Fibroblast of the aortic adventitia (primary cell): ENCODE measurements around the gene USP47. TPM values are rescaled to one million over a fixed set of nuclear protein-coding genes. Genes with fewer than 3 reads are reported as not detected.

ENCODE experiments used
- DNase-seq: peaks from one replicate; pipeline ENCODE4 v3.0.0-alpha.2; 2010; ENCODE audit warnings: low read depth
- H3K4me3 ChIP-seq: 2 replicates; pipeline ENCODE4 v1.5.1; 2011; ENCODE audit warnings: low read depth, mild to moderate bottlenecking, control low read depth, low read length, moderate library complexity
- total RNA-seq: library from RNA; depleted of rRNA; stranded (reverse); fragments of >200 nt; gene quantifications from 2 replicates; pipeline ENCODE4 v1.2.3, GENCODE V29; 2012; ENCODE audit warnings: low replicate concordance
- TF ChIP-seq, protein P1 (sequence below): IDR thresholded peaks from 2 replicates; pipeline ENCODE4 v1.5.1; 2011; ENCODE audit warnings: mild to moderate bottlenecking, low read length, control low read depth, inconsistent platforms; ENCODE audit not compliant: insufficient read depth

The USP47 gene
- total RNA-seq, 1 donor: 59.8 TPM

DNA sequence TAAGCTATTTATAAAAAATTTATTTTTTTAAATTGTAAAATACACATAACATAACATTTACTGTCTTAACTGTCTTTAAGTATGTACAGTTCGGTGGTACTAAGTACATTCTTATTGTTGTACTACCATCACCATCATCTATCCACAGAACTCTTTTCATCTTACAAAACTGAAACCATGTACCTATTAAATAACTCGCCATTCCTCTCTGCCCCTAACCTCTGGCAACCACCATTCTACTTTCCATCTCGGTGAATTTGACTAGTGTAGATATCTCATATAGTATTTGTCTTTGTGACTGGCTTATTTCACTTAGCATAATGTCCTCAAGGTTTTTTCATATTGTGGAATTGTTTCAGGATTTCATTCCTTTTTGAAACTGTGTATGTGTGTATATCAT is 22.6 kb downstream of the USP47 start:
- DNase-seq: no peak
- H3K4me3 ChIP-seq: no peak overlapping the region
- TF ChIP-seq, protein P1, sequence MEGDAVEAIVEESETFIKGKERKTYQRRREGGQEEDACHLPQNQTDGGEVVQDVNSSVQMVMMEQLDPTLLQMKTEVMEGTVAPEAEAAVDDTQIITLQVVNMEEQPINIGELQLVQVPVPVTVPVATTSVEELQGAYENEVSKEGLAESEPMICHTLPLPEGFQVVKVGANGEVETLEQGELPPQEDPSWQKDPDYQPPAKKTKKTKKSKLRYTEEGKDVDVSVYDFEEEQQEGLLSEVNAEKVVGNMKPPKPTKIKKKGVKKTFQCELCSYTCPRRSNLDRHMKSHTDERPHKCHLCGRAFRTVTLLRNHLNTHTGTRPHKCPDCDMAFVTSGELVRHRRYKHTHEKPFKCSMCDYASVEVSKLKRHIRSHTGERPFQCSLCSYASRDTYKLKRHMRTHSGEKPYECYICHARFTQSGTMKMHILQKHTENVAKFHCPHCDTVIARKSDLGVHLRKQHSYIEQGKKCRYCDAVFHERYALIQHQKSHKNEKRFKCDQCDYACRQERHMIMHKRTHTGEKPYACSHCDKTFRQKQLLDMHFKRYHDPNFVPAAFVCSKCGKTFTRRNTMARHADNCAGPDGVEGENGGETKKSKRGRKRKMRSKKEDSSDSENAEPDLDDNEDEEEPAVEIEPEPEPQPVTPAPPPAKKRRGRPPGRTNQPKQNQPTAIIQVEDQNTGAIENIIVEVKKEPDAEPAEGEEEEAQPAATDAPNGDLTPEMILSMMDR: no peak

DNA sequence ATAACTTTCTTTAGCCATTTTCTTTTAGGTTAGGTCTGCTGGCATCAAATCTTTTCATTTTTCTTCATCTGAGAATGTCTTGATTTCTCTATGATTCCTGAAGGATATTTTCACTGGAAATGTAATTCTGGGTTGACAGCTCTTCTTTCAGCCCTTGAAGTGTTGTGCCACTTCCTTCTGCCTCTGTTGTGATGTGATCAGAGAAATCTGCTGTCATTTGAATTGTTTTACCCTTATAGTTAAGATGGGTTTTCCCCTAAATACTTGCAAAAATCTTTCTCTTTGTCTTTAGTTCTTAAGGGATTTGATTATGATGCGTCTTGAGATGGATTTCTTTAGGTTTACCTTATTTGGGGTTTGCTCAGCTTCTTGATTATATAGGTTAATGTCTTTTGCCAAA is 23.0 kb downstream of the USP47 start:
- H3K4me3 ChIP-seq: no peak overlapping the region
- TF ChIP-seq, protein P1: no peak

DNA sequence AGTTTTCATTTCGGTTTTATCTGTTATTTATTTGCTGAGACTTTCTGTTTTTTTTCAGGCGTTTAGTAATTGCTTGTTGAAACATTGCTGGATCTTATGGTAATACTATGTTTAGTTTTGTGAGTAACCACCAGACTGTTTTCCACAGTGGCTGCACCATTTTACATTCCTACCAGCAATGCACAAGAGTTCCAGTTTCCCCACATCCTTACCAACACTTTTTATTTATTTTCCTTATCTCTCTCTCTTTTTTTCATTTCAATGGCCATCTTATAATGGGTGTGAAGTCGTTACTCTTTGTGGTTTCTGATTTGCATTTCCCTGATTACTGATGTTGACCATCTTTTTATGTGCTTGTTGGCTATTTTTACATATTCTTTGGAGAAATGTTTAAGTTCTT is 23.7 kb downstream of the USP47 start:
- no peak overlapping the region for H3K4me3 ChIP-seq
- no peak for DNase-seq
- TF ChIP-seq, protein P1: no peak

More for the DNA sequence above, 23.0 kb downstream of the USP47 start:
- no peak for DNase-seq

DNA sequence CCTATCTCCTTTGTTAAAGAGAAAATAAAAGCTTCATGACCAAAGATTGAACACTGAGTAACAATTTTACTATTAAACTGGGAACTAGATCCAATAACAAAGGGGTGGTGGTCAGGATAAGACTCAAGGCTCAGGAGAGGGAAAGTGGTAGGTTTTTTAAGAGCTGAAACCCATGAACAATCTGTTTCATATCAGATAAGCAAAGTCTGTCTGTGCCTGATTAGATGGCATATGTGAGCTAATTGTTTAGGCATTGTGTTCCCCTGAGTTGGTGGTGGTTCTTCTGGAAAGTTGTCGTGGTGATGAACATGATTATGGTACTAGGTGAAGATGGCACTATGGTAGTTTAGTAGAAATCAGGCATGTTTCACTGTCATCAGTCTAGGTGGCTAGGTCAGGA is 24.4 kb downstream of the USP47 start:
- TF ChIP-seq, protein P1: no peak
- no peak for DNase-seq

DNA sequence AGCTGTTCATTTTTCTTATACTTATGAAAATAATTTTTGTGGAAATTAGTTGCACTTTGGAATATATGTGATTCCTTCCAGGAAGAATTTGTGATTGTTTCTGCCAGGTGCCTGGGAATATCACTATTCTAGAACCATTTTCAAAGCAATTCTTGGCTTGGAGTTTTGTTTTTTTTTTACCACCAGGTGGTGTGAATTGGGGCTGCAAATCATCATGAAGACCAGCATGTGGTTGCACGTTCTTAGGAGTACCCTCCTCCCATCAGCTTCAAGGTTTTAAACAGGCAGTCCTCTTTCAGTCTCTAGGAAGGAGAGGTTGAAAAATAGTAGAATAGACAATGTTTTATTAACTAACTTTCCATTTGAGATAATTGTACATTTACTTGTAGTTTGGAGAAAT is 25.9 kb downstream of the USP47 start:
- DNase-seq: no peak
- TF ChIP-seq, protein P1: no peak
- H3K4me3 ChIP-seq: no peak overlapping the region

More for the DNA sequence above, 24.4 kb downstream of the USP47 start:
- H3K4me3 ChIP-seq: no peak overlapping the region

DNA sequence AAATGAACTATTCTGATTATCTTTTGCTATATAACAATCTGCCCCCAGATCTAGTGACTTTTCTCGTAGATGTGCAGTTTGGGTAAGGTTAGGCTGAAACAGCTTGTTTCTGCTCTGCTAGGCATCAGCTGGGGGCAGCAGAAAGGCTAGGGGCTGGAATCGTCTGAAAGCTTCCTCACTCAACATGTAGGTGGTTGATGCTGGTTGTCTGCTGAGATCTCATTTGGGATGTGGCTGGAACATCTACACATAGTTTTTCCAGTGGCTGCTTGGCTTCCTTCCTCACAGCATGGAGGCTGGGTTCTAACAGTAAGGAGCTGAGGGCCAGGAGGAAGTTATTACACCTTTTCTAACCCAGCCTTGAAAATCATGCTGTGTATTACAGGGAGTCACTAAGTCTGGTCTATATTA is 30.2 kb downstream of the USP47 start:
- TF ChIP-seq, protein P1: no peak
- no peak for DNase-seq
- no peak overlapping the region for H3K4me3 ChIP-seq

DNA sequence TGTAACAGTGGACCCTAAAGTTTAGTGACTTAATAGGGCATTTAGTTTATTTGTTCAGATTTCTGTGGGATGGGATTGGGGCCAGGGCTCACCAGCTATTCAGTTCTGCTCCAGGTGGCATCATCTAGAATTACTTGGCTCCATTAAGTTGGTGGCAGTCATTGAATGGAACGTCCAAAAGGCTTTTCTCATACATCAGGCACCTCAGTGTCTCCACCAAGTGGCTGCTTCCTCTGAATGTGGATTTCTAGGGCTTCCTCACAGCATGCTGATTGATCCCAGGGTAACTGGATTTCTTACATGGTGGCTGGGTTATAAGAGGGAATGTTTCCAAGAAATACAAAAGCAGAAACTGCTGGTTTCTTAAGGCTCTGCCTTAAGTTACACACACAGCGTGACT is 34.7 kb downstream of the USP47 start:
- TF ChIP-seq, protein P1: peak; percentile 9
- no peak overlapping the region for H3K4me3 ChIP-seq
- DNase-seq: no peak
